HEK293 (cell line): ENCODE results near the gene CCDC122.
A peak's percentile ranks its signal among the peaks of the same experiment; 100 is the strongest.

Experiments
- CTCF ChIA-PET: fragments of 350-600 bp; formaldehyde crosslinking; extraction: SDS; loops from one replicate; lab custom pipeline; 2021; ENCODE audit warnings: antibody characterized with exemption; lab: Yijun Ruan, JAX
- POLR2A ChIA-PET: fragments of 300-600 bp; formaldehyde crosslinking; extraction: SDS; loops from one replicate; lab custom pipeline; 2020; ENCODE audit warnings: antibody characterized with exemption, inconsistent platforms; lab: Yijun Ruan, JAX
- H3K27ac ChIP-seq: fragments of 200-500 bp; sonication (Bioruptor generic); 2 replicates; pipeline ENCODE4 v1.5.1; 2014; ENCODE audit warnings: low read depth, low read length, control low read depth, inconsistent platforms; ENCODE audit errors: extremely low read depth
- H3K36me3 ChIP-seq, 2 experiments: fragments of 200-500 bp in 1 of 2; sonication (Bioruptor generic) in 1 of 2; 1 replicate in 1 of 2; 2 replicates in 1 of 2; pipeline ENCODE4 v1.5.1; 2014 to 2017; ENCODE audit warnings: inconsistent platforms in 2 of 2, low read length in 2 of 2; ENCODE audit not compliant: control insufficient read depth in 2 of 2, insufficient read depth in 1 of 2
- H3K4me1 ChIP-seq: fragments of 200-500 bp; sonication (Bioruptor generic); 2 replicates; pipeline ENCODE4 v1.5.1; 2014; ENCODE audit warnings: mild to moderate bottlenecking, low read length, inconsistent platforms; ENCODE audit not compliant: control insufficient read depth, insufficient read depth
- H3K4me3 ChIP-seq: 2 replicates; pipeline ENCODE4 v1.5.1; 2011; ENCODE audit warnings: low read depth, mild to moderate bottlenecking, control low read depth, low read length, moderate library complexity
- H3K9me3 ChIP-seq: fragments of 200-500 bp; sonication (Bioruptor generic); 2 replicates; pipeline ENCODE4 v1.5.1; 2014; ENCODE audit warnings: low read depth, low read length, inconsistent platforms; ENCODE audit not compliant: control insufficient read depth, insufficient read depth
- MZF1 ChIP-seq: fragments of 450-650 bp; formaldehyde crosslinking; IDR thresholded peaks from 2 replicates; pipeline ENCODE4 v1.5.1; 2017; ENCODE audit warnings: missing biosample characterization, missing genetic modification characterization, borderline replicate concordance
- PRDM1 ChIP-seq: fragments of 450-650 bp; formaldehyde crosslinking; IDR thresholded peaks from 2 replicates; pipeline ENCODE4; 2016; ENCODE audit warnings: missing biosample characterization, missing genetic modification characterization
- YY2 ChIP-seq: fragments of 450-650 bp; formaldehyde crosslinking; IDR thresholded peaks from 2 replicates; pipeline ENCODE4 v1.5.1; 2016; ENCODE audit warnings: missing biosample characterization, missing genetic modification characterization
- ZBTB11 ChIP-seq: fragments of 450-650 bp; formaldehyde crosslinking; conservative IDR thresholded peaks from 2 replicates; pipeline ENCODE4 v1.5.1; 2016; ENCODE audit warnings: low read depth, missing biosample characterization, missing genetic modification characterization
- ZIC2 ChIP-seq: fragments of 450-650 bp; formaldehyde crosslinking; IDR thresholded peaks from 2 replicates; pipeline ENCODE4 v1.5.1; 2016; ENCODE audit warnings: missing biosample characterization, missing genetic modification characterization
- ZNF239 ChIP-seq: fragments of 450-650 bp; formaldehyde crosslinking; IDR thresholded peaks from 2 replicates; pipeline ENCODE4 v1.5.1; 2016; ENCODE audit warnings: missing biosample characterization, missing genetic modification characterization
- ZNF24 ChIP-seq: fragments of 450-650 bp; formaldehyde crosslinking; IDR thresholded peaks from 2 replicates; pipeline ENCODE4 v1.5.1; 2016; ENCODE audit warnings: missing biosample characterization, missing genetic modification characterization
- ZNF280D ChIP-seq: fragments of 450-650 bp; formaldehyde crosslinking; IDR thresholded peaks from 2 replicates; pipeline ENCODE4 v1.5.1; 2016; ENCODE audit warnings: missing biosample characterization, missing genetic modification characterization
- ZNF311 ChIP-seq: fragments of 450-650 bp; formaldehyde crosslinking; IDR thresholded peaks from 2 replicates; pipeline ENCODE4 v1.5.1; 2017; ENCODE audit warnings: missing biosample characterization, missing genetic modification characterization, borderline replicate concordance
- ZNF398 ChIP-seq: fragments of 450-650 bp; formaldehyde crosslinking; IDR thresholded peaks from 2 replicates; pipeline ENCODE4 v1.5.1; 2017; ENCODE audit warnings: missing biosample characterization, missing genetic modification characterization
- ZNF423 ChIP-seq: fragments of 450-650 bp; formaldehyde crosslinking; IDR thresholded peaks from 2 replicates; pipeline ENCODE4 v1.5.1; 2016; ENCODE audit warnings: missing biosample characterization, missing genetic modification characterization
- ZNF514 ChIP-seq: fragments of 450-650 bp; formaldehyde crosslinking; IDR thresholded peaks from 2 replicates; pipeline ENCODE4 v1.5.1; 2016; ENCODE audit warnings: missing biosample characterization, missing genetic modification characterization
- ZNF544 ChIP-seq: fragments of 450-650 bp; formaldehyde crosslinking; IDR thresholded peaks from 2 replicates; pipeline ENCODE4 v1.5.0; 2017; ENCODE audit warnings: missing biosample characterization, missing genetic modification characterization
- ZNF549 ChIP-seq: fragments of 450-650 bp; IDR thresholded peaks from 2 replicates; pipeline ENCODE4 v1.5.1; 2018; ENCODE audit warnings: missing biosample characterization, missing genetic modification characterization, mild to moderate bottlenecking, inconsistent platforms, moderate library complexity
- ZNF555 ChIP-seq: fragments of 450-650 bp; formaldehyde crosslinking; conservative IDR thresholded peaks from 2 replicates; pipeline ENCODE4 v1.5.1; 2017; ENCODE audit warnings: missing biosample characterization, mild to moderate bottlenecking, missing genetic modification characterization, inconsistent platforms
- ZNF560 ChIP-seq: fragments of 450-650 bp; formaldehyde crosslinking; IDR thresholded peaks from 2 replicates; pipeline ENCODE4 v1.5.1; 2017; ENCODE audit warnings: missing biosample characterization, missing genetic modification characterization, borderline replicate concordance
- ZNF600 ChIP-seq: fragments of 450-650 bp; formaldehyde crosslinking; IDR thresholded peaks from 2 replicates; pipeline ENCODE4 v1.5.1; 2016; ENCODE audit warnings: missing biosample characterization, missing genetic modification characterization
- ZNF654 ChIP-seq: fragments of 450-650 bp; formaldehyde crosslinking; IDR thresholded peaks from 2 replicates; pipeline ENCODE4 v1.5.1; 2016; ENCODE audit warnings: low read depth, missing biosample characterization, missing genetic modification characterization
- ZNF660 ChIP-seq: fragments of 450-650 bp; IDR thresholded peaks from 2 replicates; pipeline ENCODE4 v1.5.1; 2018; ENCODE audit warnings: missing biosample characterization, mild to moderate bottlenecking, missing genetic modification characterization
- ZNF785 ChIP-seq: fragments of 450-650 bp; formaldehyde crosslinking; IDR thresholded peaks from 2 replicates; pipeline ENCODE4 v1.5.1; 2016; ENCODE audit warnings: missing biosample characterization, missing genetic modification characterization

CCDC122 gene

GRCh38 chr13:43804461-43805070 is 75.0 kb downstream of the CCDC122 start:
- H3K4me3 ChIP-seq = no peak overlapping the region
- CTCF ChIA-PET = interaction anchor here (0.5 to 2.3 kb wide), 18 partner anchors 9 to 966 kb away, joined by 3 to 13 read pairs (median 4); no protein-coding TSS in a partner anchor
- peak; percentile 69 for TF ChIP-seq ZNF654 (tag by site-specific recombination)
- peak; percentile 95 for TF ChIP-seq ZNF660
- no peak for TF ChIP-seq ZIC2
- TF ChIP-seq PRDM1 = peak; percentile 52; the same call in 1 of the 2 replicates
- TF ChIP-seq, all 188 proteins: peak for 3
- Histone ChIP-seq H3K4me1 (no peaks in the 10 kb centered on the region), H3K36me3 (no peaks in the 10 kb centered on the region), H3K27ac (no peak overlapping the region), H3K9me3 (no peaks in the 10 kb centered on the region)
- POLR2A ChIA-PET = interaction anchor here (1.1 kb wide), 1 partner anchor 10 kb away, joined by 5 read pairs; no protein-coding TSS in a partner anchor

- Histone ChIP-seq H3K4me1 (no peaks in the 10 kb centered on the region), H3K27ac (no peak overlapping the region), H3K4me3 (no peak overlapping the region), H3K36me3 (no peaks in the 10 kb centered on the region), H3K9me3 (no peaks in the 10 kb centered on the region)
- CTCF ChIA-PET = interaction anchor here (1.3 kb wide), 1 partner anchor 833 kb away, joined by 5 read pairs; no protein-coding TSS in a partner anchor
- POLR2A ChIA-PET = no interaction called here
- TF ChIP-seq ZNF549 (tag by site-specific recombination) (no peak), ZNF398 (tag by site-specific recombination) (no peak), YY2 (tag by site-specific recombination) (no peak), ZNF560 (tag by site-specific recombination) (no peak), ZNF600 (no peak), ZNF311 (tag by site-specific recombination) (no peak), ZNF423 (tag by site-specific recombination) (no peak), ZNF785 (no peak), ZNF654 (tag by site-specific recombination) (no peak), ZNF24 (tag by site-specific recombination) (no peak)
Measured at GRCh38 chr13:43802511-43802910, 77.0 kb downstream of the CCDC122 start.

DNA sequence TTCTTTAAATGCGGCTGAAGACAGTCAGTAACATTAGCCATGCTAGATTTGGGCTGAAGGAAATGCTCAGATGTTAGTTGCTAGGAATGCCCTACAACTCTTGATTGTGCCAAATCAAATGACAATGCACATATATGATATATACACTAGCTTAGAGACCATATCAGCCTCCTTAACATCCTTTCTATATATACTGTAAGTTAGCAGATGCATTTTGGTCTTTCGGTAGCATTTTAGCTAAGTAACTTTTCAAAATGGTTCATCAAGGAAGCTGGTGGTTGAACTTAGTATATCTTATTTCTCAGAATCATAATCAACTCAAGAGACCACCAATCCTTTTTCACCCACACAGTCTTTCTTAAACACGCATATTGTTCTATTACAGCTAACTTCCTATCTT is 78.7 kb downstream of the CCDC122 start:
- Histone ChIP-seq H3K9me3 (no peaks in the 10 kb centered on the region), H3K36me3 (no peaks in the 10 kb centered on the region), H3K4me1 (no peaks in the 10 kb centered on the region), H3K27ac (no peak overlapping the region), H3K4me3 (no peak overlapping the region)
- CTCF ChIA-PET = interaction anchor here (0.7 kb wide), 1 partner anchor 71 kb away, joined by 3 read pairs; no protein-coding TSS in a partner anchor
- POLR2A ChIA-PET = no interaction called here
- TF ChIP-seq ZNF514 (tag by site-specific recombination) (no peak), ZNF239 (no peak), ZNF280D (tag by site-specific recombination) (no peak), ZNF555 (no peak), MZF1 (tag by site-specific recombination) (no peak), ZNF544 (tag by site-specific recombination) (no peak), ZBTB11 (tag by site-specific recombination) (no peak)
